Measurements from ENCODE around the gene SAMSN1. TPM values are rescaled to one million over a fixed set of nuclear protein-coding genes. Genes with fewer than 3 reads are reported as not detected.

Gene SAMSN1
- total and polyA plus RNA-seq, 4 donors, result 1.2 to 16.1 (median 14.4) TPM

- Histone ChIP-seq H3K27me3 (ENCODE audit: control insufficient read depth in 1 of 2, insufficient read depth in 2 of 2, low read length in 1 of 2) (no peaks in the 10 kb centered on the region), H3K4me3 (ENCODE audit: low read length in 2 of 2) (no peak overlapping the region), H3K27ac (ENCODE audit: low read depth in 1 of 2, low read length in 2 of 2) (no peak overlapping the region), H3K36me3 (ENCODE audit: control insufficient read depth in 1 of 2, insufficient read depth in 2 of 2, low read length in 1 of 2) (no peaks in the 10 kb centered on the region), H3K4me1 (ENCODE audit: control insufficient read depth in 1 of 2, insufficient read depth in 2 of 2, low read length in 2 of 2) (no peaks in the 10 kb centered on the region), H3K9me3 (ENCODE audit: control insufficient read depth, low read length) (no peaks in the 10 kb centered on the region)
- DNase-seq (no peak), ATAC-seq (ENCODE audit: low FRiP score) (no peak)
- intact Hi-C loops (cut with DNase I), result no loop called here
- 64 to 68% methylated on average over 7 of the region's 7 CpGs for WGBS, 2 donors
Observed at GRCh38 chr21:14452727-14453241, 93.3 kb downstream of the SAMSN1 start.

GRCh38 chr21:14452031-14452726 lies 93.9 kb downstream of the SAMSN1 start:
- intact Hi-C loops (cut with DNase I), result no loop called here
- no peaks in the 10 kb centered on the region for H3K4me1 ChIP-seq (ENCODE audit: control insufficient read depth in 1 of 2, insufficient read depth in 2 of 2, low read length in 2 of 2)
- no peak overlapping the region for H3K4me3 ChIP-seq (ENCODE audit: low read length in 2 of 2)
- no peaks in the 10 kb centered on the region for H3K36me3 ChIP-seq (ENCODE audit: control insufficient read depth in 1 of 2, insufficient read depth in 2 of 2, low read length in 1 of 2)
- no peak for ATAC-seq (ENCODE audit: low FRiP score)
- no peaks in the 10 kb centered on the region for H3K27me3 ChIP-seq (ENCODE audit: control insufficient read depth in 1 of 2, insufficient read depth in 2 of 2, low read length in 1 of 2)
- DNase-seq, result no peak
- no peaks in the 10 kb centered on the region for H3K9me3 ChIP-seq (ENCODE audit: control insufficient read depth, low read length)
- no peak overlapping the region for H3K27ac ChIP-seq (ENCODE audit: low read depth in 1 of 2, low read length in 2 of 2)
- WGBS, 2 donors, result 60 to 65% methylated on average over 7 of the region's 7 CpGs

GRCh38 chr21:14451546-14451945 lies 94.6 kb downstream of the SAMSN1 start:
- H3K4me3 ChIP-seq (ENCODE audit: low read length in 2 of 2), result no peak overlapping the region
- intact Hi-C loops (cut with DNase I), result no loop called here
- H3K4me1 ChIP-seq (ENCODE audit: control insufficient read depth in 1 of 2, insufficient read depth in 2 of 2, low read length in 2 of 2), result no peaks in the 10 kb centered on the region
- H3K9me3 ChIP-seq (ENCODE audit: control insufficient read depth, low read length), result no peaks in the 10 kb centered on the region
- WGBS, 2 donors, result 55 to 63% methylated on average over 2 of the region's 2 CpGs
- no peaks in the 10 kb centered on the region for H3K27me3 ChIP-seq (ENCODE audit: control insufficient read depth in 1 of 2, insufficient read depth in 2 of 2, low read length in 1 of 2)
- no peak for ATAC-seq (ENCODE audit: low FRiP score)
- DNase-seq, result no peak
- H3K36me3 ChIP-seq (ENCODE audit: control insufficient read depth in 1 of 2, insufficient read depth in 2 of 2, low read length in 1 of 2), result no peaks in the 10 kb centered on the region
- no peak overlapping the region for H3K27ac ChIP-seq (ENCODE audit: low read depth in 1 of 2, low read length in 2 of 2)

- Histone ChIP-seq H3K27me3 (ENCODE audit: control insufficient read depth in 1 of 2, insufficient read depth in 2 of 2, low read length in 1 of 2) (no peaks in the 10 kb centered on the region), H3K27ac (ENCODE audit: low read depth in 1 of 2, low read length in 2 of 2) (no peak overlapping the region), H3K4me1 (ENCODE audit: control insufficient read depth in 1 of 2, insufficient read depth in 2 of 2, low read length in 2 of 2) (no peaks in the 10 kb centered on the region), H3K9me3 (ENCODE audit: control insufficient read depth, low read length) (no peaks in the 10 kb centered on the region), H3K4me3 (ENCODE audit: low read length in 2 of 2) (no peak overlapping the region), H3K36me3 (ENCODE audit: control insufficient read depth in 1 of 2, insufficient read depth in 2 of 2, low read length in 1 of 2) (no peaks in the 10 kb centered on the region)
- ATAC-seq (ENCODE audit: low FRiP score) (no peak), DNase-seq (no peak)
- intact Hi-C loops (cut with DNase I), result no loop called here
- WGBS, 2 donors, result 86 to 94% methylated on average over 1 of the region's 1 CpG
Observed at GRCh38 chr21:14448784-14449183, 97.3 kb downstream of the SAMSN1 start.

GRCh38 chr21:14438211-14438610 lies 107.9 kb downstream of the SAMSN1 start:
- DNase-seq, result no peak
- H3K4me3 ChIP-seq (ENCODE audit: low read length in 2 of 2), result no peak overlapping the region
- H3K27me3 ChIP-seq (ENCODE audit: control insufficient read depth in 1 of 2, insufficient read depth in 2 of 2, low read length in 1 of 2), result no peaks in the 10 kb centered on the region
- no peak for ATAC-seq (ENCODE audit: low FRiP score)
- H3K9me3 ChIP-seq (ENCODE audit: control insufficient read depth, low read length), result no peaks in the 10 kb centered on the region
- no peaks in the 10 kb centered on the region for H3K36me3 ChIP-seq (ENCODE audit: control insufficient read depth in 1 of 2, insufficient read depth in 2 of 2, low read length in 1 of 2)
- 46 to 54% methylated on average over 4 of the region's 4 CpGs for WGBS, 2 donors
- no peak overlapping the region for H3K27ac ChIP-seq (ENCODE audit: low read depth in 1 of 2, low read length in 2 of 2)
- H3K4me1 ChIP-seq (ENCODE audit: control insufficient read depth in 1 of 2, insufficient read depth in 2 of 2, low read length in 2 of 2), result no peaks in the 10 kb centered on the region
- intact Hi-C loops (cut with DNase I), result no loop called here

GRCh38 chr21:14435423-14435822 lies 110.7 kb downstream of the SAMSN1 start:
- ATAC-seq (ENCODE audit: low FRiP score), result no peak
- Histone ChIP-seq H3K4me1 (ENCODE audit: control insufficient read depth in 1 of 2, insufficient read depth in 2 of 2, low read length in 2 of 2) (no peaks in the 10 kb centered on the region), H3K27me3 (ENCODE audit: control insufficient read depth in 1 of 2, insufficient read depth in 2 of 2, low read length in 1 of 2) (no peaks in the 10 kb centered on the region), H3K4me3 (ENCODE audit: low read length in 2 of 2) (no peak overlapping the region), H3K27ac (ENCODE audit: low read depth in 1 of 2, low read length in 2 of 2) (no peak overlapping the region), H3K36me3 (ENCODE audit: control insufficient read depth in 1 of 2, insufficient read depth in 2 of 2, low read length in 1 of 2) (no peaks in the 10 kb centered on the region), H3K9me3 (ENCODE audit: control insufficient read depth, low read length) (no peaks in the 10 kb centered on the region)
- intact Hi-C loops (cut with DNase I), result no loop called here
- no peak for DNase-seq
- WGBS, 2 donors, result 75 to 85% methylated on average over 1 of the region's 1 CpG

Other genes starting within 250 kb of the SAMSN1 start
- 10 to 100 TPM; 28.4 to 36.5 TPM for gene HSPA13, start 163.2 kb downstream of the SAMSN1 start, total RNA-seq
- gene HSPA13, start 163.2 kb downstream of the SAMSN1 start, polyA plus RNA-seq, result 10 to 100 TPM in 1 of 2 donors, 1 to 10 TPM in 1; 9.1 to 12.3 TPM